HG03066 (cell line): ENCODE data around the gene NPB.

Experiments
- ATAC-seq: cut with Tn5 transposase; IDR thresholded peaks from one replicate; pipeline ENCODE4 v1.9.1; 2021; ENCODE audit warnings: low read depth; ENCODE audit not compliant: unreplicated experiment

NPB gene

DNA sequence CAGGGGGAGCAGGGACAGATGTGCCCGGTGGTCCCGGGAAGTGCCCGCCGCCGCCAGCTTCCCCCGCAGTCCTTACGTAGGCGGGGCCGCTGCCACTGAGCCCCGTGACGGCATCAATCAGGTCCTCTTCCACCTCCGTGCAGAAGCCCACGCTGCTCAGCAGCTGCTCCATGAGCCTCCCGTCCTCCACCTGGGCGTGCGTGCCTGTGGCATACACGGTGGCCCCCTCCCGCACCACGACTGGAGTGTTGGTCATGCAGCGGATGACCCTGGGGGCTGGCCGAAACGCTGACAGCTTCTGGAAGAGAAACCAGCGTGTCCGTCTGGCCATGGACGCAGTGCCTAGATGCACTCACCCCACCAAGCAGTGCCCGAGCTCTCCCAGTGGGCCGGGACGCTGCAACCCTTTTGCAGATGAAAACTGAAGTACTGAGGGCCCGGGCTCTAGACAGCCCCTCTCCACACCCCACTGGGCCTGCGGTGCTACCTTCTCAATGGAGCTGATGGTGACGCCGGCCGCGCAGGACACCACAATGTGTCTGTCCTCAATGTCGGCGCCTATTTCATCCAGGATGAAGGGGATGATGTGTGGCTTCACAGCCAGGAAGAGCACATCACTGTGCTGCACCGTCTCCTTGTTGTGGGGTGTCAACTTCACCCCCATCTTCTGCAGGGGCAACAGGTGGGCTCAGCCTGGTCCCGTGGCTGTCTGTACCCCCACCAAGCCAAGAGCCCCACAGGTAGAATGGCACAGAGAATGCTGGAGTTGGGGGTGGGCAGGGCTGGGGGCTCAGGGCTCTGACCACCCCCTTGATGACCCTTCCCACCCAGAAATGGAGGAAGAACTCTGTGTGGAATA lies 33.0 kb downstream of the NPB start:
- no peak for ATAC-seq

DNA sequence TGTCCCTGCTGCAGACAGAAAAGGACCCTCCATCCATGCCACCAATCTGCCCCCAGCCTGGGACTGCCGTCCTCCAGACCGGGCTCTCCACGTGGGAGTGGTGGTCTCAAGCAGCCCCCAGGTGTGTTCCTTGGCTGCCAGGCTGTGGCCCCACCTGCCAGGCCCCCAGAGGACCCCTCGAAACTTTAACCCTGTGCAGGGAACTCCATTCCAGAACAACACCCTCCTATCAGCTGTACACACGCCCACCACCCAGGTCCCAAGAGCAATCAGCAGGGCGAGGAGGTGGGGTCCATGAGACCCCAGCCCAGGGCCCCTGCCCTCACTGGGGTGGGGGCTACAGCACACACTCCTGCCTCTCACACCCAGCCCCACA lies 33.7 kb downstream of the NPB start:
- ATAC-seq, result no peak

DNA sequence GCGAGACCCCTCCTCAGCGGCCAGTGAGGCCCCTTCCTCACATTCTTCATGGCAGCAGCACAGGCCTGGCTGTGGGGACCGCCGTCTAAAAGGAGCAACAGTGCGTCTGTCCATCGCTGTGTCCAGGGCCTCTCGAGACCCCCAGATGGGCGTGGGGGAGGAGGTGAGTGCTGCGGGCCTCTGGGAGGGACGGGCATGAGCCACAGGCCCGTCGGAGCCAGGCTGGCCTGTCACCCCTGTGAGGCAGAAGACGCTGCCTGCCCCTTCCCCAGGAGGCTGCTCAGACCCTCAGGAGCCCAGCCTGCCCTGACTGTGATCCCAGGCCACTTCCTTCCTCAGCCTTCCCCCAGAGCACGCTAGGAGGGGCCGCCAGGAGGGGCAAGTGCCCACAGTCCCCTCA lies 37.2 kb downstream of the NPB start:
- no peak for ATAC-seq

DNA sequence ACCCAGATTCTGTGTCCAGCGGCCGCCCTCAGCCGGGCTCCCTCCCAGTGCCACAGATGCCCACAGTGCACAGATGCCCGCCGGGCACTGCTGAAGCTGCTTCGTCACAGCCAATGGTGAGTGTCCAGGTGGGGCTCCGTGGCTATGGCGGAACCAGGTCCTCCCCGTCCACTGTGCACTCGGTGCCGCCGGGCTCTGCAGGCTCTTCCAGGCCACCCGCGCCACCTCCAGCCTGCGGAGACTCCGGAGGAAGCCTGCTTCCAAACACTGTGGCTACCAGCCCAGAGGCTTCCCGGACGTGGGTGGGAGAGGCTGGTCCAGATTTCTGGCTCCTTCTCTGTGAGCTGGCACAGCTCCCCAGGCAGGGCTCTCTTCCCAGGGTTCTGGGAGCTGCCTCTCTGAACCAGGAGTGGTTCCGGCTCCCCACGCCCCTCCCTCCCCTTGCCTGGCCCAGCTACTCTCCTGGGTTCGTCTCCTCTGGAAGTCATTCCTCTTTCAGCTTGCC lies 37.9 kb downstream of the NPB start:
- no peak for ATAC-seq

DNA sequence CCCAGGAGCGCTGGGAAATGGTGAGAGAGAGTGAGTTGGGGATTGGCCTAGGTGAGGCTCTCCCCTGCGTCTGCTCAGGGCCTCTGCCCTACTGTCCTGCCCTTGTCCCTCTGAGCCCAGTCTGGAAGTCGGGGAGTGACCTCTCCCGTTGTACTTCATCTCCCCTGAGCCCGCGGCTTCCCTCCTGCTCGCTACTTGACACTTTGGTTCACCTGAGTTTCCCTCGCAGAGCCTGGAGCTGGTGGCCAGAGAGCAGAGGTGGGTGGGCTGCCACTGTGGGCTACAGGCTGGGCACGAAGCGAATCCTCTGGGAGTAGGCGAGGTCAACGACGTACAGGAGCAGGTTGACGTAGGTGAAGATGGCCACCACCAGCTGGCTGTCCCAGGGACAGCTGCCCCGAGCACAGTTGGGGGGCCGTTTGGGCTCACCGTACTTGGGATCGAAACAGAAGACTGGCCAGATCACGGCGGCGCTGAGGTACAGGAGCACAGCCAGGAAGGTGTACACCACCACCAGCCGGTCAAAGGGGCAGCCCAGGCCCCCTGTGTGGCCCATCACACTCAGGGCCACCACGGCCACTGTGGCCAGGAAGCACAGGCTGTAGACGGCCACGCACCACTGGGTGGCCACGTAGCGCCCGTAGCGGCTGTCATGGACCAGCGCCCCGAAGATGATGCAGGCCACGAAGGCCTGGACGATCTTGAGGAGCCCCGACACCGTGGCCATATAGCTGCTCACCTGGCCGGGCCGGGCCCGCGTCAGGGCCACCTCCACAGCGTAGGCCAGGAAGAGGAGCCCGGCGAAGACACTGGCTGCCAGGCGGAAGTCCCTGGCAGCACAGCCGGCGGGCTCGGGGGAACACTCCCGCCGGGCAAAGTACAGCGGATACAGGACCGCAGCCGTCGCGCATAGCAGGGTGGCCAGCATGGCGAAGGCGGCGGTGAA lies 38.8 kb downstream of the NPB start:
- ATAC-seq, result no peak

DNA sequence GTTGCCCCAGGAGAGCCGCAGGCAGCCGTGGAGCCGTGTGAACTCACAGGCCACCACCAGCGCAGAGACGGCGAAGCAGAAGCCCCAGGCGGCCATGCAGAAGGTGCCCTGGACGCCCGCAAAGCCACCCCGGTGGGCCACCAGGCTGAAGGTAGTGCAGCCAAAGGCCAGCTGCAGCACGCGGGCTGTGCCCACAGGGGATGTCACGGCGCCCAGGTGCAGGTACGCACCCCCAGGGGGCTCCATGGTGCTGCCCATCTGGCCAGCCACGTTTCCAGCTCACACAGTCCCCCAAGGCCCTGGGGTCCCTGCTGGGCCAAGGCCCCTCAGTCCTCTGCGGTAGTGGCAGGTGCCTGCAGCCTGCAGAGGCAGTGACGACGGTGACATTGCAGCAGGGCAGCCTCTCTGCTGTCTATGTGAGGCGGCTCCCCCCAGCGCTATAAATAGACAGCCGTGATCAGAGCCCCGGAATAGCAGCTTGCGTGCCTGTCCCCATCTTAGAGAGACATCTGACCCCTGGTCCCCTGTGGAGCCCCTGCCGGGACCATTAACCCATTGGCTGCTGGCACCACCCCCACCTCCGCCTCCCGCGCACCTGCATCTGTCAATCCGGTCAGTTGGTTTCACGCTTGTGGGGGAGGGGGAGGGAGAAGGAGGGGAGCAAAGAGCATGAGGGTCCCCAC lies 39.6 kb downstream of the NPB start:
- ATAC-seq, result no peak

DNA sequence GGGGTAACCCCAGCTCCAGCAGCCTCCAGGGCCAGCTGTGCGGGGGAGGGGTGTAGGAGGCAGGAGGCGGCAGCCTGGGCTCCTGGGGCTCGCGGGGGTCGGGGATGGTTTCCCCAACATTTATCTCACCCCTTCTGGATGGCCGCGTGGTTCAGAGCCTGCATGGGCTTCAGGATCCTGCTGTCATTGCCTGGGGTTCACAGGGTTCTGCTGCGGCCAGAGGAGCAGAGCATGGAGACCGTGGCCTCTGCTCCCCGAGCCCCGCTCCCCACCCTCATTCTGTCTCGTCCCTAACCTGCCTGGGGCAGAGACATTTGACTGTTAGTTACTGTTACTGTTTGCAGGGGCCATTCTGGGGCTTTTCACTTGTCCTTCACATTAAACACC lies 40.1 kb downstream of the NPB start:
- no peak for ATAC-seq

DNA sequence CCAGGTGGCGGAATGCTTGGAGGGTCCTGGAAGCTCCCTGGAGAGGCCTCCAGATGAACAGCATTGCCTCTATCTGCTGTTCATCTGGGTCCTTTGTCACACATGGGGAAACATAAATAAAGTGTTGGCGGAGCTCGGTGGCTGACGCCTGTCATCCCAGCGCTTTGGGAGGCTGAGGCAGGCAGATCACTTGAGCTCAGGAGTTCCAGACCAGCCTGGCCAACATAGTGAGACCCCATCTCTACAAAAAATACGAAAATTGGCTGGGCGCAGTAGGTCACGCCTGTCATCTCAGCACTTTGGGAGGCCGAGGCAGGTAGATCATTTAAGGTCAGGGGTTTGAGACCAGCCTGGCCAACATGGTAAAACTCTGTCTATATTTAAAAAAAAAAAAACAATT lies 42.8 kb downstream of the NPB start:
- ATAC-seq, result no peak

DNA sequence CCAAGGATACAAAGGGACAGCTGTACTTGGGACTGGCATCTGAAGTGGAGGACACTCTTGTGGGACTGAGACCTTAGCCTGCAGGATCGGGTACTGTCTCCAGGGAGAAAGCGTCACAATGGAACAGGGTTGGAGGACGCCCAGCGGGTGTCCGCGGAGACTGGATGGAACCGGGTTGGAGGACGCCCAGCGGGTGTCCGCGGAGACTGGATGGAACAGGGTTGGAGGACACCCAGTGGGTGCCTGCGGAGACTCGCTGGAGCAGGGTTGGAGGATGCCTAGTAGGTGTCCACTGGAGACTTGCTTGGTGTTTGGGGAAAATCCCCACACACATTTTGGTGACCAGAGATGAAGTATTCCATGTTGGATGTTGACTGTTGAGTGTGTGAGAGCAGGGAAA lies 45.2 kb downstream of the NPB start, which contains the start of gene MYADML2:
TSS of gene MYADML2 (minus strand) at position 45 of the 400 bp plus-strand sequence. CDS start 5,492 bp downstream, outside the sequence.
- ATAC-seq, result no peak

DNA sequence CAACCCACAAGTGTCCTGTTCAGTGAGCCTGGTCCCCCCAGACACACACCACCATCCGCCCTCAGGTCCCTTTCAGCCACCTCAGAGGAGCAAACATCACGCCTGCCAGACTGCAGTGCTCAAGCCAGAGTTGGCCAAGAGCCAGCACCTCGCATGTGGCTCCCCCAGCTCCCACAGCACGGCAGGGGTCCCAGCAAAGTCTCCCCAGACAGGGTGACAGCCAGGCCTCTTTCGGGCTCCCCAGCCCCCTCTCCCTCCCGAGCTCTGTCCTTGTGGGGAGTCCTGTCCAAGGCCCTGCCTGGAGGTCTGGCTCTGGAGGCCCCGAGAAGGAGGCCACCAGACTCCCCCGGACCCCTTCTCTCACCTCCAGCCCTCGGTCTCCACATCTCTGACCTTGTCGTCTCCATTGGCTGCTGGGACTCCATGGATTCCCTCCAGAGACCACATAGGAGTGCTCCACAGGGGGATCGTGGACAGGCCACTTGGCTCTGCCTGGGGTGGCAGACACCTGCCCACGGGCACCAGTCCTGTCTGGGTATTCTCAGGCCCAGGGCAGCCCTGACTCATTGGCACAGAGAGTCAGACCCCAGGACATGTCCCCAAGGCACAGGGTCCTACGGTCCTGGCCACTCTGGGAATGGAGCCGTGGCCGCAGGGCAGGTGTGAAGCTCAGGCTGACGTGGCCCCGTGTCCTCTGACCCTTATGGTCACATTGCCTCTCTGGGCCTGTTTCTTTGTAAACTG lies 46.8 kb downstream of the NPB start:
- no peak for ATAC-seq

DNA sequence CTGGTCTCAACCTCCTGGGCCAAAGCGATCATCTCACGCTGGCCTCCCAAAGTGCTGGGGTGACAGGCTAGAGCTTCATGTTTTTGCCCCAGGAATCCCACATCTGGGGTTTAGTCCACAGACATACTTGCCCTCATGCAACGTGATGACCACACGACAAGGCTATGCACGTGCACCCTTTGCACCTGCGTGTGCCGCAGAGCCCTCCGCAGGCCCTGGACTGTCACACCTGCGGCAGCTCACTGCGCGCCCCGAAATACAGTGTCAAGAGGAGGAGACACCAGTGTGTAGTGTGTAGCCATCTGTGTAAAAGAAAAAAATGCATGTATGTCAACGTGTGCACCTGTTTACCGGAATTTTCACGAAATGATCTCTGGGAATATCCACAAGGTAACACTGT lies 48.5 kb downstream of the NPB start:
- no peak for ATAC-seq

DNA sequence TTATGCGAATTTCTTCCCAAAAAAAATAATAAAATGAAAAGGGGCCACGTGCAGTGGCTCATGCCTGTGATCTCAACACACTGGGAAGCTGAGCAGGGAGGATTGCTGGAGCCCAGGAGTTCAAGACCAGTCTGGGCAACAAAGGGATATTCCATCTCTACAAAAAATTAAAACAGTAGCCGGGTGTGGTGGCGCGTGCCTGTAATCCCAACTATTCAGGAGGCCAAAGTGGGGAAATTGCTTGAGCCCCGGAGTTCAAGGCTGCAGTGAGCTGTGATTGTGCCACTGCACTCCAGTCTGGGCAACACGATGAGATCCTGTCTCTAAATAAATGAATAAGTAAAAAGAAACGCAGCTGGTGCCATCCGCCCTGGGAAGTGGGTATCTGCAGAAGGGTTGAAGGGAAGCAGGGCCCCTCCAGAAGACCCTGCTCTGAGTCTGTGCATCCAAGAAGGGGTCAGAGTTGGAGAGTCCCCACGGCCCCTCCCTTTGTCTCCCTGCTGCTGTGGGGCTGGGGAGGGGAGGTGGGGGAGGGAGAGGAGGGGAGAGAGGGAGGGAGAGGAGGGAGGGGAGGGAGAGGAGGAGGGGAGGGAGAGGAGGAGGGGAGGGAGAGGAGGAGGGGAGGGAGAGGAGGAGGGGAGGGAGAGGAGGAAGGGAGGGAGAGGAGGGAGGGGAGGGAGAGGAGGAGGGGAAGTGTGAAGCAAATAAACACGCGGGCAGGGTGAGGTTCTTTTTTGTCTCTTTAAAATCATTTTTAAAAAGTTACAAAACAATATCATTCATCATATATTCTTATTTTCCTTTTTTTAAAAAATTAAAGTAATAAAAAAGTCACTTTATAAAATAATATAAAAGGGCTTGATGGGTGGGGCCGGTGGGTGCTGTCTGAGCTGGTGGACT lies 50.0 kb downstream of the NPB start:
- ATAC-seq, result no peak
